IMR-90 (cell line): Measurements from ENCODE around the gene IL3RA. TPM values are rescaled to one million over a fixed set of nuclear protein-coding genes. Genes with fewer than 3 reads are reported as not detected.

Experiments used
- ATAC-seq: fragments of 200-7000 bp; cut with Tn5 transposase; 2 replicates; pipeline ENCODE4 v1.9.1; 2020; ENCODE audit warnings: low read depth, mild to moderate bottlenecking, moderate library complexity
- BruUV-seq: library from RNA; stranded (reverse); fragments of 400-500 nt; replicated peaks from 2 replicates; lab custom pipeline; 2021; lab: Mats Ljungman, UMichigan
- CTCF ChIA-PET: fragments of 300-600 bp; formaldehyde crosslinking; extraction: SDS; loops from one replicate; lab custom pipeline; 2021; ENCODE audit warnings: antibody characterized with exemption; lab: Yijun Ruan, JAX
- POLR2A ChIA-PET: fragments of 300-600 bp; sonication (Branson Sonifier 250); formaldehyde crosslinking; loops from one replicate; lab custom pipeline; 2022; ENCODE audit warnings: antibody characterized with exemption; ENCODE audit not compliant: unreplicated experiment; lab: Charles Lee
- DNase-seq: peaks from one replicate; pipeline ENCODE4 v3.0.0; 2013
- H2AFZ ChIP-seq: replicated peaks from 2 replicates; pipeline ENCODE3; 2013; ENCODE audit warnings: low read length, mild to moderate bottlenecking; ENCODE audit not compliant: poor library complexity
- H2AK5ac ChIP-seq: 2 replicates; pipeline ENCODE4 v1.6.1; 2013; ENCODE audit warnings: low read depth, low read length, inconsistent platforms
- H2AK9ac ChIP-seq: replicated peaks from 2 replicates; pipeline ENCODE3; 2013; ENCODE audit warnings: mild to moderate bottlenecking, low read depth, low read length, moderate library complexity; ENCODE audit not compliant: poor library complexity
- H2BK120ac ChIP-seq: 2 replicates; pipeline ENCODE4 v1.6.1; 2013; ENCODE audit warnings: low read depth, low read length, inconsistent platforms
- H2BK15ac ChIP-seq: 3 replicates; pipeline ENCODE4 v1.6.1; 2013; ENCODE audit warnings: low read depth, low read length, inconsistent platforms
- H2BK20ac ChIP-seq: 2 replicates; pipeline ENCODE4 v1.6.1; 2013; ENCODE audit warnings: low read depth, mild to moderate bottlenecking, inconsistent platforms, low read length, moderate library complexity
- H2BK5ac ChIP-seq: 2 replicates; pipeline ENCODE4 v1.6.1; 2013; ENCODE audit warnings: mild to moderate bottlenecking, low read depth, low read length, inconsistent platforms; ENCODE audit not compliant: poor library complexity, severe bottlenecking
- H3K14ac ChIP-seq: replicated peaks from 2 replicates; pipeline ENCODE4 v1.6.1; 2013; ENCODE audit warnings: low read depth, low read length, inconsistent platforms
- H3K18ac ChIP-seq: 2 replicates; pipeline ENCODE4 v1.6.1; 2013; ENCODE audit warnings: low read depth, low read length, control low read depth
- H3K23ac ChIP-seq: 2 replicates; pipeline ENCODE4 v1.6.1; 2013; ENCODE audit warnings: low read depth, low read length, inconsistent platforms
- H3K27ac ChIP-seq: 2 replicates; pipeline ENCODE4 v1.5.1; 2013; ENCODE audit warnings: mild to moderate bottlenecking, control low read depth, low read length; ENCODE audit not compliant: insufficient read depth
- H3K27me3 ChIP-seq: 2 replicates; pipeline ENCODE4 v1.6.1; 2013; ENCODE audit warnings: low read length; ENCODE audit not compliant: control insufficient read depth, insufficient read depth
- H3K36me3 ChIP-seq: 2 replicates; pipeline ENCODE4 v1.6.1; 2013; ENCODE audit warnings: low read length, mixed read lengths; ENCODE audit not compliant: control insufficient read depth, insufficient read depth
- H3K4ac ChIP-seq: 2 replicates; pipeline ENCODE4 v1.6.1; 2013; ENCODE audit warnings: low read depth, low read length, inconsistent platforms
- H3K4me1 ChIP-seq: 2 replicates; pipeline ENCODE4 v1.6.1; 2013; ENCODE audit warnings: low read length, mixed read lengths; ENCODE audit not compliant: control insufficient read depth, insufficient read depth
- H3K4me2 ChIP-seq: 2 replicates; pipeline ENCODE4 v1.6.1; 2013; ENCODE audit warnings: low read depth, mild to moderate bottlenecking, control low read depth, low read length, moderate library complexity
- H3K4me3 ChIP-seq: 2 replicates; pipeline ENCODE4 v1.5.1; 2013; ENCODE audit warnings: low read depth, mild to moderate bottlenecking, control low read depth, low read length, moderate library complexity; ENCODE audit not compliant: insufficient read depth
- H3K56ac ChIP-seq: 2 replicates; pipeline ENCODE4 v1.6.1; 2013; ENCODE audit warnings: low read length, inconsistent platforms; ENCODE audit not compliant: insufficient read depth; ENCODE audit errors: extremely low read depth
- H3K79me1 ChIP-seq, 2 experiments: 2 replicates each; pipeline ENCODE4 v1.6.1; 2013; ENCODE audit warnings: low read length in 2 of 2, inconsistent platforms in 1 of 2, low read depth in 1 of 2
- H3K9ac ChIP-seq: 2 replicates; pipeline ENCODE4 v1.6.1; 2013; ENCODE audit warnings: low read depth, low read length, control low read depth
- H3K9me1 ChIP-seq: 2 replicates; pipeline ENCODE4 v1.6.1; 2013; ENCODE audit warnings: low read length, inconsistent platforms; ENCODE audit not compliant: insufficient read depth
- H3K9me3 ChIP-seq: 2 replicates; pipeline ENCODE4 v1.6.1; 2013; ENCODE audit warnings: low read length; ENCODE audit not compliant: control insufficient read depth, insufficient read depth
- H4K20me1 ChIP-seq: 2 replicates; pipeline ENCODE4 v1.6.1; 2013; ENCODE audit warnings: low read length, inconsistent platforms; ENCODE audit not compliant: insufficient read depth
- H4K5ac ChIP-seq: 2 replicates; pipeline ENCODE4 v1.6.1; 2013; ENCODE audit warnings: mild to moderate bottlenecking, low read depth, low read length, control low read depth
- H4K8ac ChIP-seq, 2 experiments: 2 replicates each; pipeline ENCODE4 v1.6.1; 2013; ENCODE audit warnings: low read depth in 2 of 2, low read length in 2 of 2, control low read depth in 1 of 2, inconsistent platforms in 1 of 2
- H4K91ac ChIP-seq: 2 replicates; pipeline ENCODE4 v1.6.1; 2013; ENCODE audit warnings: low read depth, low read length, inconsistent platforms; ENCODE audit not compliant: insufficient read depth
- MAFK ChIP-seq: IDR thresholded peaks from 2 replicates; pipeline ENCODE4 v1.6.1; 2012; ENCODE audit warnings: low read depth, low read length, improper control_type of control experiment
- MAZ ChIP-seq: IDR thresholded peaks from 2 replicates; pipeline ENCODE4 v1.6.1; 2012; ENCODE audit warnings: low read depth, mild to moderate bottlenecking, low read length, improper control_type of control experiment, moderate library complexity, borderline replicate concordance
- MXI1 ChIP-seq: IDR thresholded peaks from 2 replicates; pipeline ENCODE4 v1.6.1; 2012; ENCODE audit warnings: low read depth, mild to moderate bottlenecking, low read length, moderate library complexity, borderline replicate concordance
- POLR2A ChIP-seq: IDR thresholded peaks from 2 replicates; pipeline ENCODE4 v1.6.1; 2012; ENCODE audit warnings: mild to moderate bottlenecking, low read depth, low read length
- RCOR1 ChIP-seq: IDR thresholded peaks from 2 replicates; pipeline ENCODE4 v1.6.1; 2012; ENCODE audit warnings: mild to moderate bottlenecking, low read length, improper control_type of control experiment; ENCODE audit not compliant: insufficient replicate concordance
- RFX5 ChIP-seq: IDR thresholded peaks from 2 replicates; pipeline ENCODE4 v1.8.0; 2012; ENCODE audit warnings: low read depth, mild to moderate bottlenecking, low read length, moderate library complexity
- WGBS, 2 experiments: methylation state at CpG; one replicate each; pipeline versions ENCODE4 v1.1.5 to v1.1.7; 2013; ENCODE audit warnings: missing lambda C conversion rate in 2 of 2; ENCODE audit not compliant: insufficient read length in 1 of 2; ENCODE audit errors: extremely low coverage in 2 of 2; 5-methylcytosine and 5-hydroxymethylcytosine counted together
- dilution Hi-C: fragments of 300-500 bp; cut with HindIII; formaldehyde crosslinking; loops from one replicate; pipeline ENCODE4 v1.14.3; 2018; ENCODE audit warnings: low sequenced_read_pairs; ENCODE audit not compliant: unreplicated experiment
- in situ Hi-C: fragments of 300-500 bp; cut with MboI; formaldehyde crosslinking; loops from 3 replicates; pipeline ENCODE4 v1.14.3; 2019; ENCODE audit warnings: low sequenced_read_pairs, inconsistent platforms, mixed read lengths
- intact Hi-C: fragments of 100-400 bp; cut with micrococcal nuclease; formaldehyde crosslinking; loops from 2 replicates; pipeline ENCODE4 v1.10.0; 2022
- polyA plus RNA-seq, 3 experiments: library from polyadenylated mRNA; depleted of rRNA; stranded (reverse); fragments of >200 nt; gene quantifications; 2 replicates each; pipeline ENCODE4 v1.2.3, GENCODE V29; 2012; ENCODE audit warnings: low replicate concordance in 1 of 3
- total RNA-seq: library from RNA; depleted of rRNA; stranded (reverse); fragments of >200 nt; gene quantifications from 2 replicates; pipeline ENCODE4 v1.2.3, GENCODE V29; 2012

Gene IL3RA
- total and polyA plus RNA-seq, 2 of the 4 experiments (the other 2 are of a cell fraction): not detected

DNA sequence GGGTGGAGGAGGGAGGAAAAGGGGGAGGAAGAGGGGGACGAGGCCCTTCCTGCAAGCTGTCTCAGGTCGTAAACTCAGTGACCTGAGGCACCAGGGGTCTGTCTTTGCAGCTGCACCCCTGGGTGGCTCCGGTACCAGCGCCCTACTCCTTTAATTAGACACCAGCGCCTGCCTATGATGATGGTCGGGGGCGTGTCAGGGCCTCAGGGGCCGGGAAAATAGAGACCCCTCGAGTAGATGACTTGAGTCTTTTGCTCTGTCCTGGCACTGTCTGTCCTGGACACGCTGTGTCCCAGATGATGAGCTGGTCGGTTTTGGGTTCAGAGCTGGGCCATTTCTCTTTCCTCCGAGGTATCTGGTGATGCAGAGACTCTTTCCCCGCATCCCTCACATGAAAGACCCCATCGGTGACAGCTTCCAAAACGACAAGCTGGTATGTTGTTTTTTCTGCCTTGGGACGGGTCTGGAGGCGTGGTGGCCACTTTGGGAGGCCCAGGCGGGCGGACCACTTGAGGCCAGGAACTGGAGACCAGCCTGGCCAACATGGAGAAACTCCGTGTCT is 44.2 kb downstream of the IL3RA start:
- no peak overlapping the region for H2BK15ac ChIP-seq
- WGBS, 2 experiments: 72% methylated on average over 7 of the region's 20 CpGs; no CpG with 5 or more reads in 1 of the 2 experiments
- H4K20me1 ChIP-seq: peaks cover 25% of the 10 kb centered on the region
- H3K18ac ChIP-seq: no peak overlapping the region
- H3K27me3 ChIP-seq: no peaks in the 10 kb centered on the region
- H3K4me3 ChIP-seq: no peak overlapping the region
- intact Hi-C loops (loop anchor here (5.0 kb wide), 1 partner anchor 133 kb away; no protein-coding TSS in a partner anchor), dilution Hi-C loops (no loop called here), in situ Hi-C loops (no loop called here)
- no TSS peak for BruUV-seq
- no peak overlapping the region for H2BK5ac ChIP-seq
- no peak overlapping the region for H3K9ac ChIP-seq
- no peaks in the 10 kb centered on the region; a peak in 2 of 4 replicates for H3K79me1 ChIP-seq
- ATAC-seq: peak; percentile 10
- ChIA-PET POLR2A (no interaction called here), CTCF (no interaction called here)
- H2AFZ ChIP-seq: no peak overlapping the region
- H3K4ac ChIP-seq: no peak overlapping the region
- no peak for TF ChIP-seq MXI1
- no peak for TF ChIP-seq MAFK
- no peak for TF ChIP-seq RFX5
- no peak for TF ChIP-seq MAZ
- no peak for TF ChIP-seq RCOR1
- TF ChIP-seq POLR2A: no peak
- H3K14ac ChIP-seq: no peak overlapping the region
- DNase-seq: no peak
- H3K23ac ChIP-seq: no peak overlapping the region
- no peak overlapping the region for H4K91ac ChIP-seq
- H3K4me2 ChIP-seq: no peak overlapping the region
- H4K8ac ChIP-seq: no peak overlapping the region
- H3K56ac ChIP-seq: no peak overlapping the region
- peaks cover 17% of the 10 kb centered on the region for H3K36me3 ChIP-seq
- H4K5ac ChIP-seq: no peak overlapping the region
- H2AK9ac ChIP-seq: peak overlapping the region; percentile 55
- peaks cover 2% of the 10 kb centered on the region; the same call in 1 of the 2 replicates for H3K4me1 ChIP-seq
- H3K9me3 ChIP-seq: no peaks in the 10 kb centered on the region
- no peak overlapping the region for H2BK20ac ChIP-seq
- H2AK5ac ChIP-seq: no peak overlapping the region
- no peak overlapping the region for H3K27ac ChIP-seq
- H3K9me1 ChIP-seq: no peaks in the 10 kb centered on the region
- H2BK120ac ChIP-seq: no peak overlapping the region
